ENCODE data around the gene ATP5IF1. TPM values are rescaled to one million over a fixed set of nuclear protein-coding genes. Genes with fewer than 3 reads are reported as not detected.

The ATP5IF1 gene
- polyA plus RNA-seq, 1 of the 3 experiments (the other 2 are of a cell fraction): 594 TPM

DNA sequence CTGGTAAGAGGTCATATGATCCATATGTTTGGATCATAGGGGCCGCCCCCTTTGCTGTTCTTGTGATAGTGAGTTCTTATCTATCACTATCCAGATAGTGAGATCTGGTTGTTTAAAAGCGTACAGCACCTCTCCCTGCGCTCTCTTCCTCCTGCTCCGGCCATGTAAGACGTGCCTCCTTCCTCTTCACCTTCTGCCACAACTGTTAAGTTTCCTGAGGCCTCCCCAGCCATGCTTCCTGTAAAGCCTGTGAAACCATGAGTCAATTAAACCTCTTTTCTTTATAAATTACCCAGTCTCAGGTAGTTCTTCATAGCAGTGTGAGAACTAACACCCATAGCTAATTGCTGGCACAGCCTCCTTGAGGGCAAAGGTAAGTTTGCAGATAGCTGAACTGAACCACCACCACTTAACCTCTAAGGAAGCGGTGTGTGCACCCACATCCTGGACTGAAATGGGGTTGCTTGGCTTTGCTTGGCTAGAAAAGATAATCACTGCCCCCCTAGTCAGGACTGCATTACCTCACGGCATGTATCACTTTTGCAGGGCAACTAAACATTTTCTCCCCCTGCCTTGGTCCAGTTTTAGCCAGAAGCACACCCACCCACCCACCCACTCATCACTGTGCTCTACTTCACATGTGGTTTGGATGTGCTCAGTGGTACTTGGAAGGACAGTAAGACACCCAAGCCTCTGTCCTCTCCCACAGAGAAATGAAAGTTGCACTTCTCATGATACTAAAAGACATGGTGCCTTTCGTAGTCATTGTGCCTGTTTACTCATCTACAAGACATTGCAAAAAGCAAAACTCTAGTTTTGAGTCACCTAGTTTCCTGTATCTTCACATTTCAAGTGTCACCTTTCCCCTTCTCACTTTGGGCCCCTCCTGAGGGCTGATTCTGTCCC, 36.3 kb upstream of the ATP5IF1 start:
- Histone ChIP-seq H4K20me1 (ENCODE audit: insufficient read depth) (no peaks in the 10 kb centered on the region), H3K9me3 (no peaks in the 10 kb centered on the region), H3K4me2 (no peak overlapping the region), H3K79me2 (ENCODE audit: insufficient read depth) (no peaks in the 10 kb centered on the region), H3K9me2 (no peaks in the 10 kb centered on the region), H2AFZ (ENCODE audit: low read depth) (no peak overlapping the region), H3K4me3 (ENCODE audit: low read depth in 2 of 2, low read length in 1 of 2) (no peak overlapping the region), H3K27me3 (ENCODE audit: insufficient read depth) (no peaks in the 10 kb centered on the region), H3K4me1 (ENCODE audit: control insufficient read depth in 1 of 2, insufficient read depth in 2 of 2, low read depth in 1 of 2, low read length in 1 of 2) (no peaks in the 10 kb centered on the region), H3K9ac (no peak overlapping the region), H3K36me3 (replicated peaks in 1 of 2; ENCODE audit: control insufficient read depth in 1 of 2, insufficient read depth in 2 of 2, low read length in 1 of 2) (peaks cover 39% of the 10 kb centered on the region in 2 experiments), H3F3A (replicated peaks; ENCODE audit: insufficient read depth) (no peaks in the 10 kb centered on the region), H3K27ac (ENCODE audit: low read depth in 2 of 2, low read length in 1 of 2) (no peak overlapping the region)
- ChIA-PET POLR2A (no interaction called here), CTCF (interaction anchor here (1.0 to 1.1 kb wide), 2 partner anchors 13 to 342 kb away, joined by 3 read pairs; no protein-coding TSS in a partner anchor)
- WGBS (ENCODE audit: low lambda C conversion rate): 97% methylated on average over 8 of the region's 8 CpGs
- no peak for DNase-seq
- TF ChIP-seq TEAD4 (IDR thresholded peaks at IDR 0.05; ENCODE audit: borderline replicate concordance, insufficient read depth): no peak
- TF ChIP-seq, protein P1, sequence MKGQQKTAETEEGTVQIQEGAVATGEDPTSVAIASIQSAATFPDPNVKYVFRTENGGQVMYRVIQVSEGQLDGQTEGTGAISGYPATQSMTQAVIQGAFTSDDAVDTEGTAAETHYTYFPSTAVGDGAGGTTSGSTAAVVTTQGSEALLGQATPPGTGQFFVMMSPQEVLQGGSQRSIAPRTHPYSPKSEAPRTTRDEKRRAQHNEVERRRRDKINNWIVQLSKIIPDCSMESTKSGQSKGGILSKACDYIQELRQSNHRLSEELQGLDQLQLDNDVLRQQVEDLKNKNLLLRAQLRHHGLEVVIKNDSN (IDR thresholded peaks at IDR 0.05; ENCODE audit: borderline replicate concordance, low read depth): no peak
- no peak for TF ChIP-seq CHD2 (IDR thresholded peaks at IDR 0.05; ENCODE audit: low read length, partially characterized antibody)
- no peak for TF ChIP-seq MEF2A (IDR thresholded peaks at IDR 0.05; ENCODE audit: borderline replicate concordance, low read depth)
- no peak for TF ChIP-seq JUND (IDR thresholded peaks at IDR 0.05)
- no peak for TF ChIP-seq TCF12 (IDR thresholded peaks at IDR 0.05)
- TF ChIP-seq RAD21 (IDR thresholded peaks at IDR 0.05; ENCODE audit: low read length): no peak
- TF ChIP-seq NRF1 (IDR thresholded peaks at IDR 0.05; ENCODE audit: low read depth, low read length): no peak
- no peak for TF ChIP-seq YY1 (IDR thresholded peaks at IDR 0.05; ENCODE audit: low read depth)

DNA sequence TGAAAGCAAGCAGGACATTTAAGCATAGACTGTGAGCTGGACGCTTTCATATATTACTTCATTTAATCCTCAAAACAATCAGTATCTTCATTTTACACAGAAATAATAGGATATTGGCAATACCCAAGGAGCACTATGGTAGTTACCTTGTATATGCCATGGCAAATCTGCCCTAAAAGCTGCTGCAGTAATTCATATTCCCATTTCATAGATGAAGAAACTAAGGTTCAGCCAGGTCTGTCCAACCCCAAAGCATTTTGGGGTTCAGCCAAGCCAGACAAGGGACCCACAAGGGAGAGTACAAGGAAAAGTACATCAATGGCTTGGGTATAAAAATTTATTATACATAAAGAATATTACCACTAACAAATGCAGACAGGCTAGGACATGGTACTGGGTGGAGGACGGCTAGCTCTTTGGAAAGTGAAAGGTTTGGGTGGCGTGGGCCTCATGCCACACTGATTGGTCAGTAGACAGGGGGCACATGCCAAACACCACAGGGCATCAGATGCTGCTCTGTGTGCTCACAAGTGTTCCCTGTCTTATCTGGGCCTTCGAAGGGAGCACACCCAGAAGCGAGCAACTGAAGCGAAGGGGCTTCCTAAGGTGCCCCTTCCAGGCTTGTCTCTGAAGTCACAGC, 35.6 kb upstream of the ATP5IF1 start:
- TF ChIP-seq, protein P2, sequence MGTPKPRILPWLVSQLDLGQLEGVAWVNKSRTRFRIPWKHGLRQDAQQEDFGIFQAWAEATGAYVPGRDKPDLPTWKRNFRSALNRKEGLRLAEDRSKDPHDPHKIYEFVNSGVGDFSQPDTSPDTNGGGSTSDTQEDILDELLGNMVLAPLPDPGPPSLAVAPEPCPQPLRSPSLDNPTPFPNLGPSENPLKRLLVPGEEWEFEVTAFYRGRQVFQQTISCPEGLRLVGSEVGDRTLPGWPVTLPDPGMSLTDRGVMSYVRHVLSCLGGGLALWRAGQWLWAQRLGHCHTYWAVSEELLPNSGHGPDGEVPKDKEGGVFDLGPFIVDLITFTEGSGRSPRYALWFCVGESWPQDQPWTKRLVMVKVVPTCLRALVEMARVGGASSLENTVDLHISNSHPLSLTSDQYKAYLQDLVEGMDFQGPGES (IDR thresholded peaks at IDR 0.05; ENCODE audit: low read depth, low read length): no peak
- no peak for TF ChIP-seq GABPA (IDR thresholded peaks at IDR 0.05; ENCODE audit: low read depth)
- no peak for TF ChIP-seq RAD21 (IDR thresholded peaks at IDR 0.05; ENCODE audit: low read length)
- no peak for TF ChIP-seq TEAD4 (IDR thresholded peaks at IDR 0.05; ENCODE audit: borderline replicate concordance, insufficient read depth)
- no peak for TF ChIP-seq GATA2 (CRISPR knock-in tag; IDR thresholded peaks at IDR 0.05)
- TF ChIP-seq FOXM1 (IDR thresholded peaks at IDR 0.05; ENCODE audit: low read depth): no peak
- TF ChIP-seq TCF12 (IDR thresholded peaks at IDR 0.05): no peak
- TF ChIP-seq, protein P3, sequence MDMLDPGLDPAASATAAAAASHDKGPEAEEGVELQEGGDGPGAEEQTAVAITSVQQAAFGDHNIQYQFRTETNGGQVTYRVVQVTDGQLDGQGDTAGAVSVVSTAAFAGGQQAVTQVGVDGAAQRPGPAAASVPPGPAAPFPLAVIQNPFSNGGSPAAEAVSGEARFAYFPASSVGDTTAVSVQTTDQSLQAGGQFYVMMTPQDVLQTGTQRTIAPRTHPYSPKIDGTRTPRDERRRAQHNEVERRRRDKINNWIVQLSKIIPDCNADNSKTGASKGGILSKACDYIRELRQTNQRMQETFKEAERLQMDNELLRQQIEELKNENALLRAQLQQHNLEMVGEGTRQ (IDR thresholded peaks at IDR 0.05; ENCODE audit: borderline replicate concordance, low read depth, low read length): no peak
- no peak for TF ChIP-seq JUND (IDR thresholded peaks at IDR 0.05)
- TF ChIP-seq, protein P4, sequence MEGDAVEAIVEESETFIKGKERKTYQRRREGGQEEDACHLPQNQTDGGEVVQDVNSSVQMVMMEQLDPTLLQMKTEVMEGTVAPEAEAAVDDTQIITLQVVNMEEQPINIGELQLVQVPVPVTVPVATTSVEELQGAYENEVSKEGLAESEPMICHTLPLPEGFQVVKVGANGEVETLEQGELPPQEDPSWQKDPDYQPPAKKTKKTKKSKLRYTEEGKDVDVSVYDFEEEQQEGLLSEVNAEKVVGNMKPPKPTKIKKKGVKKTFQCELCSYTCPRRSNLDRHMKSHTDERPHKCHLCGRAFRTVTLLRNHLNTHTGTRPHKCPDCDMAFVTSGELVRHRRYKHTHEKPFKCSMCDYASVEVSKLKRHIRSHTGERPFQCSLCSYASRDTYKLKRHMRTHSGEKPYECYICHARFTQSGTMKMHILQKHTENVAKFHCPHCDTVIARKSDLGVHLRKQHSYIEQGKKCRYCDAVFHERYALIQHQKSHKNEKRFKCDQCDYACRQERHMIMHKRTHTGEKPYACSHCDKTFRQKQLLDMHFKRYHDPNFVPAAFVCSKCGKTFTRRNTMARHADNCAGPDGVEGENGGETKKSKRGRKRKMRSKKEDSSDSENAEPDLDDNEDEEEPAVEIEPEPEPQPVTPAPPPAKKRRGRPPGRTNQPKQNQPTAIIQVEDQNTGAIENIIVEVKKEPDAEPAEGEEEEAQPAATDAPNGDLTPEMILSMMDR (IDR thresholded peaks at IDR 0.05): no peak
- no peak for TF ChIP-seq MEF2A (IDR thresholded peaks at IDR 0.05; ENCODE audit: borderline replicate concordance, low read depth)
- TF ChIP-seq, protein P1 (IDR thresholded peaks at IDR 0.05; ENCODE audit: borderline replicate concordance, low read depth): no peak
- no peak for TF ChIP-seq FOSL2 (IDR thresholded peaks at IDR 0.05; ENCODE audit: borderline replicate concordance, low read depth)
- no peak for TF ChIP-seq NFIC (IDR thresholded peaks at IDR 0.05; ENCODE audit: borderline replicate concordance)
- TF ChIP-seq RFX5 (IDR thresholded peaks at IDR 0.05; ENCODE audit: low read length): no peak
- TF ChIP-seq FOXJ3 (CRISPR knock-in tag; IDR thresholded peaks at IDR 0.05): no peak
- TF ChIP-seq ELF1 (IDR thresholded peaks at IDR 0.05): no peak
- TF ChIP-seq RXRA (IDR thresholded peaks at IDR 0.05; ENCODE audit: borderline replicate concordance, low read depth): no peak
- Histone ChIP-seq H3K4me1 (ENCODE audit: control insufficient read depth in 1 of 2, insufficient read depth in 2 of 2, low read depth in 1 of 2, low read length in 1 of 2) (no peaks in the 10 kb centered on the region), H3K9me2 (no peaks in the 10 kb centered on the region), H3K79me2 (ENCODE audit: insufficient read depth) (no peaks in the 10 kb centered on the region), H3K36me3 (replicated peaks in 1 of 2; ENCODE audit: control insufficient read depth in 1 of 2, insufficient read depth in 2 of 2, low read length in 1 of 2) (peaks cover 43 to 47% of the 10 kb centered on the region in 2 experiments), H2AFZ (ENCODE audit: low read depth) (no peak overlapping the region), H3K9me3 (no peaks in the 10 kb centered on the region), H3K4me2 (no peak overlapping the region), H3K27me3 (ENCODE audit: insufficient read depth) (no peaks in the 10 kb centered on the region), H3K27ac (ENCODE audit: low read depth in 2 of 2, low read length in 1 of 2) (no peak overlapping the region), H3K4me3 (ENCODE audit: low read depth in 2 of 2, low read length in 1 of 2) (no peak overlapping the region), H3K9ac (no peak overlapping the region), H3F3A (replicated peaks; ENCODE audit: insufficient read depth) (no peaks in the 10 kb centered on the region), H4K20me1 (ENCODE audit: insufficient read depth) (no peaks in the 10 kb centered on the region)
- ChIA-PET POLR2A (no interaction called here), CTCF (interaction anchor here (1.0 to 1.1 kb wide), 2 partner anchors 12 to 343 kb away, joined by 3 read pairs; no protein-coding TSS in a partner anchor)
- no peak for DNase-seq
- 94% methylated on average over 6 of the region's 6 CpGs for WGBS (ENCODE audit: low lambda C conversion rate)

All from SK-N-SH (cell line).